ENCODE results near the gene ACO1.
A peak's percentile ranks its signal among the peaks of the same experiment; 100 is the strongest.

The ACO1 gene

GRCh38 chr9:32385152-32385884, 875 bp downstream of the ACO1 start:
- peaks cover 5% of the 10 kb centered on the region for H3K36me3 ChIP-seq (ENCODE audit: insufficient read depth, low read length)
- H3K4me1 ChIP-seq (ENCODE audit: control insufficient read depth, insufficient read depth, low read length): peaks cover 21% of the 10 kb centered on the region
- H3K4me2 ChIP-seq (ENCODE audit: low read length): peak overlapping the region; percentile 98
- no peaks in the 10 kb centered on the region for H3K9me3 ChIP-seq (replicated peaks; ENCODE audit: low read length)
- peaks cover 4% of the 10 kb centered on the region for H3K27me3 ChIP-seq (ENCODE audit: control insufficient read depth, insufficient read depth, low read length)
- H3K9ac ChIP-seq (ENCODE audit: low read depth, low read length): peak overlapping the region; percentile 96
- H3K4me3 ChIP-seq (ENCODE audit: low read length): peak overlapping the region; percentile 90

- peak overlapping the region; percentile 98 for H3K4me2 ChIP-seq (ENCODE audit: low read length)
- peaks cover 5% of the 10 kb centered on the region for H3K36me3 ChIP-seq (ENCODE audit: insufficient read depth, low read length)
- no peaks in the 10 kb centered on the region for H3K9me3 ChIP-seq (replicated peaks; ENCODE audit: low read length)
- H3K4me3 ChIP-seq (ENCODE audit: low read length): peak overlapping the region; percentile 90
- H3K4me1 ChIP-seq (ENCODE audit: control insufficient read depth, insufficient read depth, low read length): peaks cover 21% of the 10 kb centered on the region
- peaks cover 4% of the 10 kb centered on the region for H3K27me3 ChIP-seq (ENCODE audit: control insufficient read depth, insufficient read depth, low read length)
- H3K9ac ChIP-seq (ENCODE audit: low read depth, low read length): peak overlapping the region; percentile 96
Observed at GRCh38 chr9:32385885-32386283, 1.4 kb downstream of the ACO1 start.

GRCh38 chr9:32387256-32387655, 2.8 kb downstream of the ACO1 start:
- Histone ChIP-seq H3K27me3 (ENCODE audit: control insufficient read depth, insufficient read depth, low read length) (peaks cover 4% of the 10 kb centered on the region), H3K4me1 (ENCODE audit: control insufficient read depth, insufficient read depth, low read length) (peaks cover 21% of the 10 kb centered on the region), H3K4me2 (ENCODE audit: low read length) (no peak overlapping the region), H3K9me3 (replicated peaks; ENCODE audit: low read length) (no peaks in the 10 kb centered on the region), H3K9ac (ENCODE audit: low read depth, low read length) (no peak overlapping the region), H3K4me3 (ENCODE audit: low read length) (no peak overlapping the region), H3K36me3 (ENCODE audit: insufficient read depth, low read length) (peaks cover 13% of the 10 kb centered on the region)

GRCh38 chr9:32389365-32389764, 4.9 kb downstream of the ACO1 start:
- H3K4me2 ChIP-seq (ENCODE audit: low read length): no peak overlapping the region
- no peaks in the 10 kb centered on the region for H3K27me3 ChIP-seq (ENCODE audit: control insufficient read depth, insufficient read depth, low read length)
- H3K36me3 ChIP-seq (ENCODE audit: insufficient read depth, low read length): peaks cover 13% of the 10 kb centered on the region
- H3K4me3 ChIP-seq (ENCODE audit: low read length): no peak overlapping the region
- no peak overlapping the region for H3K9ac ChIP-seq (ENCODE audit: low read depth, low read length)
- H3K4me1 ChIP-seq (ENCODE audit: control insufficient read depth, insufficient read depth, low read length): peaks cover 21% of the 10 kb centered on the region
- H3K9me3 ChIP-seq (replicated peaks; ENCODE audit: low read length): no peaks in the 10 kb centered on the region

GRCh38 chr9:32393911-32394310, 9.5 kb downstream of the ACO1 start:
- Histone ChIP-seq H3K4me1 (ENCODE audit: control insufficient read depth, insufficient read depth, low read length) (peaks cover 33% of the 10 kb centered on the region), H3K36me3 (ENCODE audit: insufficient read depth, low read length) (peaks cover 7% of the 10 kb centered on the region), H3K4me3 (ENCODE audit: low read length) (no peak overlapping the region), H3K9ac (ENCODE audit: low read depth, low read length) (no peak overlapping the region), H3K4me2 (ENCODE audit: low read length) (no peak overlapping the region), H3K9me3 (replicated peaks; ENCODE audit: low read length) (no peaks in the 10 kb centered on the region), H3K27me3 (ENCODE audit: control insufficient read depth, insufficient read depth, low read length) (no peaks in the 10 kb centered on the region)

- Histone ChIP-seq H3K9me3 (replicated peaks; ENCODE audit: low read length) (no peaks in the 10 kb centered on the region), H3K4me2 (ENCODE audit: low read length) (no peak overlapping the region), H3K27me3 (ENCODE audit: control insufficient read depth, insufficient read depth, low read length) (no peaks in the 10 kb centered on the region), H3K4me3 (ENCODE audit: low read length) (no peak overlapping the region), H3K4me1 (ENCODE audit: control insufficient read depth, insufficient read depth, low read length) (peaks cover 36% of the 10 kb centered on the region), H3K9ac (ENCODE audit: low read depth, low read length) (no peak overlapping the region), H3K36me3 (ENCODE audit: insufficient read depth, low read length) (peaks cover 7% of the 10 kb centered on the region)
Observed at GRCh38 chr9:32394381-32395049, 10.1 kb downstream of the ACO1 start.

- H3K4me2 ChIP-seq (ENCODE audit: low read length): peak overlapping the region; percentile 62
Observed at GRCh38 chr9:32395510-32396216, 11.2 kb downstream of the ACO1 start.

GRCh38 chr9:32398207-32398606, 13.8 kb downstream of the ACO1 start:
- no peaks in the 10 kb centered on the region for H3K27me3 ChIP-seq (ENCODE audit: control insufficient read depth, insufficient read depth, low read length)
- peaks cover 4% of the 10 kb centered on the region for H3K36me3 ChIP-seq (ENCODE audit: insufficient read depth, low read length)
- H3K4me3 ChIP-seq (ENCODE audit: low read length): no peak overlapping the region
- peaks cover 36% of the 10 kb centered on the region for H3K4me1 ChIP-seq (ENCODE audit: control insufficient read depth, insufficient read depth, low read length)
- H3K4me2 ChIP-seq (ENCODE audit: low read length): no peak overlapping the region
- no peak overlapping the region for H3K9ac ChIP-seq (ENCODE audit: low read depth, low read length)
- no peaks in the 10 kb centered on the region for H3K9me3 ChIP-seq (replicated peaks; ENCODE audit: low read length)

More at GRCh38 chr9:32395510-32396216, 11.2 kb downstream of the ACO1 start:
- peaks cover 7% of the 10 kb centered on the region for H3K36me3 ChIP-seq (ENCODE audit: insufficient read depth, low read length)
- H3K9ac ChIP-seq (ENCODE audit: low read depth, low read length): peak overlapping the region; percentile 21
- peak overlapping the region; percentile 46 for H3K4me3 ChIP-seq (ENCODE audit: low read length)
- H3K4me1 ChIP-seq (ENCODE audit: control insufficient read depth, insufficient read depth, low read length): peaks cover 36% of the 10 kb centered on the region
- no peaks in the 10 kb centered on the region for H3K9me3 ChIP-seq (replicated peaks; ENCODE audit: low read length)
- no peaks in the 10 kb centered on the region for H3K27me3 ChIP-seq (ENCODE audit: control insufficient read depth, insufficient read depth, low read length)

- Histone ChIP-seq H3K9ac (ENCODE audit: low read depth, low read length) (no peak overlapping the region), H3K4me2 (ENCODE audit: low read length) (no peak overlapping the region), H3K9me3 (replicated peaks; ENCODE audit: low read length) (no peaks in the 10 kb centered on the region), H3K27me3 (ENCODE audit: control insufficient read depth, insufficient read depth, low read length) (no peaks in the 10 kb centered on the region), H3K4me3 (ENCODE audit: low read length) (no peak overlapping the region), H3K4me1 (ENCODE audit: control insufficient read depth, insufficient read depth, low read length) (peaks cover 32% of the 10 kb centered on the region), H3K36me3 (ENCODE audit: insufficient read depth, low read length) (peaks cover 4% of the 10 kb centered on the region)
Observed at GRCh38 chr9:32399110-32399815, 14.8 kb downstream of the ACO1 start.

GRCh38 chr9:32401488-32401887, 17.0 kb downstream of the ACO1 start:
- Histone ChIP-seq H3K4me1 (ENCODE audit: control insufficient read depth, insufficient read depth, low read length) (peaks cover 10% of the 10 kb centered on the region), H3K27me3 (ENCODE audit: control insufficient read depth, insufficient read depth, low read length) (no peaks in the 10 kb centered on the region), H3K9ac (ENCODE audit: low read depth, low read length) (no peak overlapping the region), H3K36me3 (ENCODE audit: insufficient read depth, low read length) (peaks cover 17% of the 10 kb centered on the region), H3K9me3 (replicated peaks; ENCODE audit: low read length) (peaks cover 2% of the 10 kb centered on the region), H3K4me2 (ENCODE audit: low read length) (no peak overlapping the region), H3K4me3 (ENCODE audit: low read length) (no peak overlapping the region)

Data from skeletal muscle satellite cell (primary cell).